Caco-2 (cell line): Measurements from ENCODE around the gene TTI1. TPM values are rescaled to one million over a fixed set of nuclear protein-coding genes. Genes with fewer than 3 reads are reported as not detected.

Source experiments
- BruUV-seq: library from RNA; stranded (reverse); fragments of 400-500 nt; replicated peaks from 2 replicates; lab custom pipeline; 2021; lab: Mats Ljungman, UMichigan
- CTCF ChIA-PET: fragments of 300-600 bp; sonication (Branson Sonifier 250); formaldehyde crosslinking; loops from one replicate; lab custom pipeline; 2022; ENCODE audit warnings: antibody characterized with exemption; lab: Charles Lee
- POLR2A ChIA-PET: fragments of 300-600 bp; sonication (Branson Sonifier 250); formaldehyde crosslinking; loops from one replicate; lab custom pipeline; 2022; ENCODE audit warnings: antibody characterized with exemption; lab: Charles Lee
- DNase-seq, 2 experiments: peaks; one replicate each; pipeline versions ENCODE4 v3.0.0 to v3.0.0-alpha.2; 2020 to 2022
- H3K27me3 ChIP-seq: replicated peaks from 2 replicates; pipeline ENCODE4 v1.6.0; 2011; ENCODE audit warnings: low read length; ENCODE audit not compliant: control insufficient read depth, insufficient read depth
- H3K36me3 ChIP-seq: 2 replicates; pipeline ENCODE4 v1.5.1; 2011; ENCODE audit warnings: low read length; ENCODE audit not compliant: control insufficient read depth, insufficient read depth
- H3K4me1 ChIP-seq: fragments of 250-450 bp; sonication (Bioruptor Pico); 2 replicates; pipeline ENCODE4 v1.5.1; 2020; ENCODE audit warnings: mild to moderate bottlenecking
- H3K4me3 ChIP-seq: 2 replicates; pipeline ENCODE4 v1.5.1; 2011; ENCODE audit warnings: low read depth, mild to moderate bottlenecking, control low read depth, low read length
- H3K9me3 ChIP-seq: fragments of 250-450 bp; sonication (Bioruptor Pico); 2 replicates; pipeline ENCODE4 v1.5.1; 2020; ENCODE audit warnings: mild to moderate bottlenecking, moderate library complexity
- H3K27ac Mint-ChIP-seq: one replicate; pipeline ENCODE4 v1.8.0; 2022; ENCODE audit warnings: mixed read lengths; ENCODE audit not compliant: unreplicated experiment
- H3K27me3 Mint-ChIP-seq: one replicate; pipeline ENCODE4 v1.8.0; 2022; ENCODE audit warnings: mixed read lengths; ENCODE audit not compliant: insufficient read depth, unreplicated experiment
- H3K36me3 Mint-ChIP-seq: one replicate; pipeline ENCODE4 v1.8.0; 2022; ENCODE audit warnings: mild to moderate bottlenecking, mixed read lengths; ENCODE audit not compliant: insufficient read depth, unreplicated experiment
- H3K4me1 Mint-ChIP-seq: one replicate; pipeline ENCODE4 v1.8.0; 2022; ENCODE audit warnings: low read depth, mixed read lengths; ENCODE audit not compliant: unreplicated experiment
- H3K4me3 Mint-ChIP-seq: one replicate; pipeline ENCODE4 v1.8.0; 2022; ENCODE audit warnings: mild to moderate bottlenecking, moderate library complexity, mixed read lengths; ENCODE audit not compliant: unreplicated experiment
- H3K9me3 Mint-ChIP-seq: one replicate; pipeline ENCODE4 v1.8.0; 2022; ENCODE audit warnings: mixed read lengths; ENCODE audit not compliant: unreplicated experiment
- CTCF ChIP-seq, 2 experiments: fragments of 200-600 bp in 1 of 2; IDR thresholded peaks; 1 replicate in 1 of 2; 2 replicates in 1 of 2; pipeline versions ENCODE4 v1.5.1 to v1.8.0; 2011 to 2022; ENCODE audit warnings: antibody characterized with exemption in 1 of 2, control low read depth in 1 of 2, inconsistent platforms in 1 of 2, low read depth in 1 of 2, low read length in 1 of 2, mild to moderate bottlenecking in 1 of 2, moderate library complexity in 1 of 2; ENCODE audit not compliant: insufficient read depth in 1 of 2, severe bottlenecking in 1 of 2, unreplicated experiment in 1 of 2
- intact Hi-C: fragments of 100-400 bp; cut with micrococcal nuclease; formaldehyde crosslinking; loops from one replicate; pipeline ENCODE4 v1.10.0; 2022; ENCODE audit not compliant: unreplicated experiment
- total RNA-seq: library from RNA; stranded (reverse); gene quantifications from 2 replicates; pipeline ENCODE4 v1.2.3, GENCODE V29; 2022

The TTI1 gene
- total RNA-seq, 1 experiment from 2014 or later: 59.2 TPM

- Histone ChIP-seq H3K4me1 (peaks cover 47% of the 10 kb centered on the region), H3K27me3 (no peaks in the 10 kb centered on the region), H3K4me3 (no peak overlapping the region), H3K36me3 (peaks cover 9% of the 10 kb centered on the region; the same call in 1 of the 2 replicates), H3K9me3 (no peaks in the 10 kb centered on the region)
- intact Hi-C loops: loop anchor here (5.0 to 10.0 kb wide), 5 partner anchors 47 to 415 kb away; partner anchors contain the start of gene VSTM2L
- peaks cover 31% of the 10 kb centered on the region for H3K36me3 Mint-ChIP-seq
- no peak for DNase-seq
- H3K27ac Mint-ChIP-seq: no peak overlapping the region
- peaks cover 37% of the 10 kb centered on the region for H3K4me1 Mint-ChIP-seq
- ChIA-PET POLR2A (no interaction called here), CTCF (no interaction called here)
- no peak for TF ChIP-seq CTCF (IDR thresholded peaks at IDR 0.05; ENCODE audit: insufficient read depth in 1 of 2, low read depth in 1 of 2, low read length in 1 of 2, severe bottlenecking in 1 of 2, unreplicated experiment in 1 of 2)
- H3K4me3 Mint-ChIP-seq: no peak overlapping the region
- no TSS peak for BruUV-seq
- no peaks in the 10 kb centered on the region for H3K27me3 Mint-ChIP-seq
- H3K9me3 Mint-ChIP-seq: no peaks in the 10 kb centered on the region
These were observed 43.5 kb downstream of the TTI1 start for GRCh38 chr20:37989601-37990295.

DNA sequence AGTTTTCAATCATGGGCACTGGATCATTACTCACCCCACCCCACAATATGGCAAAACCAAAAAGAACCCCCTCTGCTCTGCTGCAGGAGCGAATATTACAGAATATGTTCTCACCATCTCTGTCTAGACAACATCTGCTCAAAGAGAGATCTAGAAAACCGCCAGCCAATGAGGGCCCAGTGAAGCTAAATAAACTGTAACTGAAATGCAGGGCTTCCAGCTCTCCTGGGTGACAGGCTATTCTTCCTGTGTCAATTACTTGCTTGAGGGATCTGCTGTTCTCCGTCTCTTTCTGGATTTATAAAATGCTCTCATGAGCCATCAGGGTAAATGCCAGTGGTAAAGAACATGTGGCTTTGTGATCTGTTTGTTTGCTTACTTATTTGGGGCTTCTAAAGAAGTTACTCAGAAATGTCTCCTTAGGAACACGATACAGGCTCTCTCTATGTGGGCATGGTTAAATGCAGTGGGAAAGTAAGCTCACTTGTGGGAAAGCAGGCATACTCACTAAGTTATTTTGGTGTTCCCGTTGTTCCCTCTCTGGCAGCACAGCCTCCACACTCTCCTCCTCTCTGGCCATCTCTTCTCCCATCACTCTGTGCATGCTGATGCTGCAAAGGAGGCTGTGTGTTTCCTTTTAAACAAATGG is 44.8 kb downstream of the TTI1 start:
- DNase-seq: peak in 1 of 2 experiments; percentile 21
- CTCF ChIA-PET: no interaction called here
- peaks cover 22% of the 10 kb centered on the region for H3K36me3 Mint-ChIP-seq
- Histone ChIP-seq H3K9me3 (no peaks in the 10 kb centered on the region), H3K36me3 (peaks cover 10% of the 10 kb centered on the region), H3K4me1 (peaks cover 47% of the 10 kb centered on the region), H3K27me3 (no peaks in the 10 kb centered on the region), H3K4me3 (no peak overlapping the region)
- no peak for TF ChIP-seq CTCF (IDR thresholded peaks at IDR 0.05; ENCODE audit: insufficient read depth in 1 of 2, low read depth in 1 of 2, low read length in 1 of 2, severe bottlenecking in 1 of 2, unreplicated experiment in 1 of 2)
- H3K4me1 Mint-ChIP-seq: peaks cover 33% of the 10 kb centered on the region
- intact Hi-C loops: loop anchor here (10.0 kb wide), 1 partner anchor 414 kb away; no protein-coding TSS in a partner anchor
- no peaks in the 10 kb centered on the region for H3K27me3 Mint-ChIP-seq
- peak overlapping the region; percentile 50 for H3K27ac Mint-ChIP-seq
- H3K4me3 Mint-ChIP-seq: no peak overlapping the region
- BruUV-seq: no TSS peak
- H3K9me3 Mint-ChIP-seq: no peaks in the 10 kb centered on the region
- POLR2A ChIA-PET: no interaction called here

DNA sequence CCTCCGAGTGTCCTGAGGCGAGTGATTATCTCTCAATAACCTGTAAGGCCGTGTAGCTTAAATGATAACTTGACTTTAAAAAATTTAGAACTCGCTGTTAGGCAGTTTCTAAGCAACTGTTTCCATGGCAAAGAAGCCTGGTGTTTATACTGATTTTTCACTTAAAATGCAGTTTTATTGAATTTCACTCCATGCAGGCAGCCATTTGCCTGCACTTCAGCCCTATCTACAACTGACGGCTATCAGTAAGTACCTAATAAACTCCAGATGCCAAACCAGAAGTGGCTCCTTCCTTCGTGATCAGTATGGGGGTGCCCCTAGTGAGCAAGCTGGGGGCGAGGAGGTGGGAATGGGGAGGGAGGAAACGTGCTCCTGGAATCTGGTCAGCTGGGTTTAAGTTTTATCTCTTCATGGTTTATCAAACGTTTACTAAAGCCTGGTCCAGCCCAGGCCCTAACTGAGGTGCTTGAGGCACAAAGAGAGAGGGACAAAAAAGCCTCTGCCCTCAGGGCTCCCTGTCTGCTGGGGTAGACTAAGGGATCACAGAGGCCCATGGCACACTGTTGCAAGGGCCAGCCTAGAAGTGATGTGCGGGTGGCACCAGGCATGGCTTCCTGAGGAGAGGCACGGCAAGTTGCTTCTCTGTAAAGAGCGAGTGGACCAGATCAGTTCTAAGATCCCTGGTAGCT is 45.5 kb downstream of the TTI1 start:
- POLR2A ChIA-PET: no interaction called here
- no peak overlapping the region for H3K4me3 Mint-ChIP-seq
- BruUV-seq: no TSS peak
- Histone ChIP-seq H3K4me1 (peaks cover 47% of the 10 kb centered on the region), H3K9me3 (no peaks in the 10 kb centered on the region), H3K4me3 (no peak overlapping the region), H3K36me3 (peaks cover 9% of the 10 kb centered on the region), H3K27me3 (no peaks in the 10 kb centered on the region)
- H3K4me1 Mint-ChIP-seq: peaks cover 33% of the 10 kb centered on the region
- intact Hi-C loops: loop anchor here (10.0 kb wide), 1 partner anchor 413 kb away; no protein-coding TSS in a partner anchor
- H3K9me3 Mint-ChIP-seq: no peaks in the 10 kb centered on the region
- no peaks in the 10 kb centered on the region for H3K27me3 Mint-ChIP-seq
- DNase-seq: peak in 1 of 2 experiments; percentile 56
- CTCF ChIA-PET: interaction anchor here (0.7 to 1.5 kb wide), 4 partner anchors 8 to 427 kb away, joined by 3 read pairs; partner anchors contain the start of genes RPRD1B and TTI1
- H3K36me3 Mint-ChIP-seq: peaks cover 28% of the 10 kb centered on the region
- no peak for TF ChIP-seq CTCF (IDR thresholded peaks at IDR 0.05; ENCODE audit: insufficient read depth in 1 of 2, low read depth in 1 of 2, low read length in 1 of 2, severe bottlenecking in 1 of 2, unreplicated experiment in 1 of 2)
- peak overlapping the region; percentile 50 for H3K27ac Mint-ChIP-seq
